GM21390 (cell line): ENCODE data around the gene SPN.
"Not testable (repeated sequence)": the region's sequence is repeated elsewhere in the genome, so short reads cannot be mapped to it uniquely, and the experiment has no call there.

Experiments used
- ATAC-seq: cut with Tn5 transposase; IDR thresholded peaks from one replicate; pipeline ENCODE4 v1.9.1; 2021; ENCODE audit not compliant: unreplicated experiment

Gene SPN

DNA sequence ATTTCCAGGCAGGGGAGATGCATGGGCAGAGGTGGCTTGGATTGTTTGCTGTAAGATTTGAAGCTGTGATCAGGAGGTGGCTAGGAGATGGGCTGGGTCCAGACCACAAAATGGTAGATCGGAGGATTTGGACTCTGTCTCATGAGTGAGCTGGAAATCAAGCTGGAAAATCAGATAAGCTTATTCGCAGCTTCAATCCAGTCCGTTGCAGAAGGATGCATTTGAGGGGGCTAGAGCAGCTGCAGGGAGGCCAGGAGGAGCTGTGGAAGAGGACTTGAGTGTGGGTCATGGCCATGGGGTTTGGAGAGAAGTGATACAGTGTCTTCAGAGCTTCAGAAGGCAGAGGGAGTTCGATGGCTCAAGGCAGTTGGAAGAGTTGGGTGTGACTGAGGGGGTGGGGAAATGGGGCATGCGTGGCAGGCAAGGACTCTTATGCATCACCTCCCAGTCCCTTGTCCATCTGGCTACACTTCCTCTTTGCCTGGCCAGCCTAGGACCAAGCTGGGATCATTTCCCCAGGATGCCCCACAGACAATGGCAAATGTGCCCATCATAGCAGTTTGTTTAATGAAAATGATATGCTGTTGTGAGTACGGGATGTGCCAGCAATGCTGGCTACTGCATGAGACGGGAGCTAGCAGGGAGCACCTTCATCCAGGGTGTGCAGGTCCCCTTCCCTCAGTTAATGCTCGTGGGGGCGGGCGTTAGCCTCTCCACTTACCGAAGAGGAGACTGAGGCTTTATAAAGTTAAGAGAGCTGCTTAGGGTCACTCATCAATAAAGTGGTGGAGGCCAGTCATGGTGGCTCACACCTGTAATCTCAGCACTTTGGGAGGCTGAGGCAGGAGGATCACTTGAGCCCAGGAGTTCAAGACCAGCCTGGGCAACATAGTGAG, 36.5 kb downstream of the SPN start:
- no peak for ATAC-seq

DNA sequence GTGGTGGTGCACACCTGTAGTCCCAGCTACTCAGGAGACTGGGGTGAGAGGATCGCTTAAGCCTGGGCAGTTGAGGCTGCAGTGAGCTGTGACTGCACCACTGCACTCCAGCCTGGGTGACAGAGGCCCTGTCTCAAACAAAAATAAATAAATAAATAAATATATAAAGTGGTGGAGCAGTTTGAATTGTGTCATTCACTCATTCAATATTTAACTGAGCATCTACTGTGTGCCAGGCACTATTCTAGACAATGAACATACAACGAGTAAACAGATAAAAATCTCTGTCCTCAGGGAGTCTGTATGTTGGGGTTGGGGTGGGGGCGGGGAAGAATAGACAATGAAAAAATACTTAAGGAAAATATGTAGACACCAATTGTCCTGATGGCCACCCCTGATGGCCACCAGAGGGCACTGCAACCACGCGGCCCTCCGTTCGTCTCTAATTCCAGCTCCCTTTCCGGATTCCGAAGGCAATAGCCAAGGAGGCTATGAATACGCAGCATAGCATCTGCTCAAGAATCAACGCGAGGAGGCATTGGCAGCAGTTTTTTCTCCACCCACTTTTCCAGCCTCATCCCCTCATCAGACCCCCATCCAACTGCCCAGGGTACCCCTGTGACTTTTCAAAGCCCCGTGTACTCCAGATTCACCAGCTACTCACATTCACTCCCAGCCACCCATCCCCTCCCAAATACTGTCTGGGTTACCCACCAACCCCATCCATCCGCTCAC, 37.4 kb downstream of the SPN start:
- ATAC-seq: no peak

DNA sequence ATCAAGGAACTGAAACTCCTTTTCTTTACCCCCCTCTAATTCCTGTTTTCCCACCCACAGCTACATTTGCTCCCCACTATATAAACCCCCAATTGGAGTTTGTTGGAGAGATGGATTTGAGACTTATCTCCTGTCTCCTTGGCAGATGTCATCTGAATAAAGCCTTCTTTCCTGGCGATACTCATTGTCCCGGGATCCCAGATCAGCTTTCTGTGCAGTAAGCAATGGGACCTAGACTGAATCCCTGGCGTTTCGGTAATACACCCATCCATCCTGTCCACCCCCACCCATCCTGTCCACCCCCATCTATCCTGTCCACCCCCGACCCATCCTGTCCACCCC, 38.1 kb downstream of the SPN start:
- no peak for ATAC-seq

DNA sequence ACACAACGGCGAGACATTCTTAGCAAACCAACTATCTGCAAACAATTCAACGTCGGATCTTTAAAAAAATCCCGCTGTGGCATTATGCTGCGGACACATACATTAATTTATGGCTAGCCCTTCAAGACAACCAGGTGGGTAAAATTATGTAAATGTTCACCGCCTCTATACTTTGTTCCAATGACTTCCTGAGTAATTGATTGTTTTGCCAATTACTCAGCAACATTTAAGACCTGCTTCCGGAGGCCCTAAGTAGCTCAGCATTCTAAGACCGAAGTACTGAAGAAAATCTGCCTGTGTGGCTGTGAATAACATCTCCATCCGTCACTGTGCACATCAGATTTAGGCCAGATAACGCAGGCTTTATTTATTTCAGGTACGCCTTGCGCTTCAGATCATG, 39.2 kb downstream of the SPN start:
- ATAC-seq: peak; percentile 33

DNA sequence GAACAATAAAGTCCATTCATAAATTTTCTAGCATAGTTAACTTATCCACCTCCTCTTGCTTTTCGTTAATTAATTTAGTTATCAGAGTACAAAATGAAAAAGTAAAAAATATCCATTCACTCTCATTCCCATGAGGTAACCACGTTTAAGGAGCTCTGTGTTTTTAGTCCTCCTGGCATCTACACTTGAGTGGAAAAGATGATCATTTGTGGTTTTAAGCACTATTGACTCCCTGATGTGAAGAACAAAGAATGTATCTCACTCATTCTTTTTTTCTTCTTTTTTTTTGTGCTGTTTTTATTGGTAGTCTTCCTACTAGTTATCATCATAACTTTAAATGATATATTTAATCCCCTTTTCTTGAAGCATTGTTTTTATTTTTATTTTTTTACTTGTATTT, 42.0 kb downstream of the SPN start:
- no peak for ATAC-seq

DNA sequence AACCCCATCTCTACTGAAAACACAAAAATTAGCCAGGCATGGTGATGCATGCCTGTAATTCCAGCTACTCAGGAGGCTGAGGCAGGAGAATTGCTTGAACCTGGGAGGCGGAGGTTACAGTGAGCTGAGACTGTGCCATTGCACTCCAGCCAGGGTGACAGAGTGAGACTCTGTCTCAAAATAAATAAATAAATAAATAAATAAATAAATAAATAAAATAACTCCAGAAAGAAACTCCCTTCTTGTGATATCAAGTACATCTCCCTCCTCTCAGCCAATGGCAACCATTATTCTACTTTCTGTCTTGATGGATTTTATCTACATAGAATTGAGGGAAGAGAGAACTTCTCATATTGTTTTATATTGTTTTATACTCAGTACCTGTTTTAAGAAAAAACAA, 44.1 kb downstream of the SPN start:
- not testable (repeated sequence) for ATAC-seq

DNA sequence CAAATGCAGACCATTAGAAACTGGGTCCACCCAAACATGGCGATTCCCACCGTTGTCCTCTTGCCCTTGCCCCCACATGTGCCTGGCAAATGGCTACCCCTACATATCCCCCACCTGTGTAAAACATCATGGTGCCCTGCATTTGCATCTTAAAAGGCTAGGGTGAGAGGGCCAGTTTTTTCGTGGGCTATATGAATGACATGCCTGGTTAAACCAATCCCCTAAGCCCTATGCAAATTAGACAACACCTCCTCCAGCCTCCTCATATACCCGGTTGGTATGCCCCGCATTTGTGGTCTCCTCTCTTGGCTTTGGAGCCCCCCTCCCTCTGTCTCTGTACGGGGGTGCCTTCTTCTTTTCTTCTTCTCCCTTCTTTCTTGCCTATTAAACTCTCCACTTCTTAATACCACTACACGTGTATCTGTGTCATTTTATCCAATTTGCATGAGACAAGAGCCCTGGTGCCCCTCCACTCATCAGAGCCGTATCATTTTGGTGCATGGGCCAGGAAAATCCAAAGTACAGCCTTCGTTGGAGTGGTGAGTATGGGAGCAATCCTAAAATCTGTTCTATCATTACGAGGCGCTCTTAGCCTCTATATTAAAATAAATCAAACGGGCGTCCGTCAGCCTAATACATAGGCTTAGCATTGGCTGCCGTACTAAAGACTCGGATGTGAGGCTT, 46.0 kb downstream of the SPN start:
- no peak for ATAC-seq

DNA sequence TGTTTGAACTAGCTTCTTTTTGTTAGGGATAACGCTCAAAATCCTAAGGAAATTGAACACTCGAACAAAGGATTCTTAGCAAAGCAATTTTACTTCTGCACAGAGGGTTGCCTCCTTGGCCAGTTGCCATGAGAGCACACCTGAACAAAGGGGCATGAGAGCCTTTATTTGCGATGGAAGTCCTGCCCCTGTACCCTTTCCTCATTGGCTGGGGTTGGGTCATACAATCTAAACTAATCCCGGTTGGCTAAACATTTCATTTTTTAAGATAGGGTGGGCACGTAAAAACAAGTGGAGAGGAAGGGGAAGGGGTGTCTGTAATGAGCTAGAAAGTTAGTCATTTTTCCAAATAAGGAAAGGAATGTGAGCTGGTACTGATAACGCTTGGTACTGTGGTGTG, 46.6 kb downstream of the SPN start:
- ATAC-seq: not testable (repeated sequence)

DNA sequence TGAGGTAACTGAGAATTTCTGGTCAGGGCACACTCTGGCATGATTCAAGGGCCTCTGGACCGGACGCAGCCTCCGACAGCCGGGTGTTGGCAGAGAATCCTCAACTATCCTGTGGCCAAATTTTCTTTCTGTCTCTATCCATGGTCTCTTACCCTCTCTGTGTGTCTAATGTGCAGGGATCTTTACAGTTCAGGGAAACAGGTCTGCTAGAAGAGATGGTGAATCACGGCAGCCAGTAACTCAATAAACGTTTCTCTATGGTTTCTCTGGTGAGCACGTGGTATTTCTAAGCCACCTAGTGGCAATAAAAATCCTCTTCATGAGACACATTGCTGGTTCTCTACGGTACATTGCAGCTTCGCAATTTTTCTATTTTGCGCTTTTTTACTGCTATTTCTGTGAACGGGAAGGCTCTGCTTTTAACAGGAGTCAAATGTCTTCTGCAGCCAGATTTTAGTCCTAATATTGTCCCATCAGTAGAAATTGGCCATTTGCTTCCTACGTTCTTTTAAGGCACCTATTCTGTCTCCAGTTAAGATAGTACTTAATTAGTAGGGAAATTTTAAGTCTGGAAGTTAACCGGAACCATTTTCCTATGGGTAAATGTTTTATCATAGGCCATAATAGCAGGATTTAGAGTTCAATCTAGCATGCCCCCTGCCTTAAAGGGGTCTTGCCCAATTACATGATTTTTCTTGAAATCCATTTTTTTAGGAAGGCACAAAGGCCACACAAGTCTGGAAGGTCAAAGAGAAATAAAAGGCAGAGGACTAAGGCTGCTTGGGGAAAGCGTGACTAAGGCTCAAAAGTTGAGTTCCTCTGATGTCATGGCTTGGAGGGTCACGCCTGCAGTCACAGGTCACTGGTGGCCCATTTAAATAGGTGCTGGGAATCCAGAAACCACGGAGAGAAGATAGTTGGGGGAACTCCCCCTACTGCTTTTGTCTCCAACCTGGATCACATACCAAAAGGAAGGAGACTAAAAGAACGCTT, 47.5 kb downstream of the SPN start:
- no peak for ATAC-seq

DNA sequence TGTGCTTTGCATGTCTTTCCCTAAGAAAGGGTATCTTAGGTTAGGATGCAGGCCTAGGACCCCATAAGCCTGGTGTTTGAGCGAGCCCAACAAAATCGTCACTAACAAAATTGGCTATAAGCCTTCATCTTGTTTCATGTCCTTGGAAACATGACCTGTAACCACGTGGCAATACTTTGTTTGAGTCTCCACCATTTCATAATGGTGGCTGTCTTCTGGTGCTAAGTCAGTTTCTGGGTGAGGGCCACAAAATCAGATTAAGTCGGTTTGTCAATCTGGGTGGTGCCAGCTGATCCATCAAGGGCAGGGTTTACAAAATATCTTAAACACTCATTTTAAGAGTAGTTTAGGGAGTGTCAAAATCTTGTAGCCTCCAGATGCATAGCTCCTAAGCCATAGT, 49.8 kb downstream of the SPN start:
- ATAC-seq: no peak

DNA sequence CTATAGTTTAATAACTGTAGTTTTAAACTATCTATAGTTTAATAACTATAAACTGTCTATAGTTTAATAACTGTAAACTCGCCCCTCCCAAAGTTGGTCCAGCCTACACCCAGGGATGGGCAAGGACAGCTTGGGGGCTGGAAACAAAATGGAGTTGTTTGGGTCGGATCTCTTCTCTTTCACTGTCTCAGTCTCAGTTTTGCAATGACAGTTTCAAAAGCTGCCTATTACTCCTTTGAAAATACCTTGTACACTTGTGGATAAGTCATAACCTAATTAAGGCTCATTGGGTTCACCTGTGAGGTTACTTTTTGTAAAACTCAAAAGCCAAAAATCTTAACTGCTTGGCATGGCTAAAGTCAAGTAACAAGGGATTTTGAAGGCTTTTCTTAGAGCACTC, 51.3 kb downstream of the SPN start:
- ATAC-seq: no peak

DNA sequence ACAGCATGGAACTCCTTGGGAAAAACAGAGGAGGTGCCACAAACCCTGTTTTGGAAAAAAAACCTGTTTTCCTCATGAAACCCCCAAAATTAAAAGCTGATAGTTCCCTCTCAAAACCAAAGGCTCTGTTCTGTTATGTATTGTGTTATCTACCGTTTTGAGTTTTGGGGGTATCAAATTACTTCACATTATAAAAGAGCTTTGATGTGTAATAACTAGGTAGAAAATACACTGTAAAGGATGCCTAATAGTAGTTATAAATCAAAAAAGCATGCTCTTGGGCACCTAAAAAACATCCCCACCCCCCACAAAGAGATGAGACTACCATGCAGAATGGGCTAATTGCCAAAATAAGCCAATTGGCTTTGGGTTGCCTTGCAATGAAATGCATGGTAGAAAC, 51.9 kb downstream of the SPN start:
- ATAC-seq: no peak

DNA sequence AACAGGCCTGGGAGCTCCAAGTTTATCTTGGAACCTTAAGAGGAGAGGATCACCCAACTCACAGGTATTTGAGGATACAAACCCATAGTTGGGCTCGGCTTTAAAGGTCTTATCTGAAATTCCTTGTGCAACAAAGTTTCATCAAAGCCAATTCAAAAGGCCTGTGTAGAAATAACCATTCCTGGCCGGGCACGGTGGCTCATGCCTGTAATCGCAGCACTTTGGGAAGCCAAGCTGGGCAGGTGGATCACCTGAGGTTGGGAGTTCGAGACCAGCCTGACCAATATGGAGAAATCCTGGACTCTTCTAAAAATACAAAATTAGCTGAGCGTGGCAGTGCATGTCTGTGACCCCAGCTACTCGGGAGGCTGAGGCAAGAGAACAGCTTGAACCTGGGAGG, 54.1 kb downstream of the SPN start:
- ATAC-seq: no peak

DNA sequence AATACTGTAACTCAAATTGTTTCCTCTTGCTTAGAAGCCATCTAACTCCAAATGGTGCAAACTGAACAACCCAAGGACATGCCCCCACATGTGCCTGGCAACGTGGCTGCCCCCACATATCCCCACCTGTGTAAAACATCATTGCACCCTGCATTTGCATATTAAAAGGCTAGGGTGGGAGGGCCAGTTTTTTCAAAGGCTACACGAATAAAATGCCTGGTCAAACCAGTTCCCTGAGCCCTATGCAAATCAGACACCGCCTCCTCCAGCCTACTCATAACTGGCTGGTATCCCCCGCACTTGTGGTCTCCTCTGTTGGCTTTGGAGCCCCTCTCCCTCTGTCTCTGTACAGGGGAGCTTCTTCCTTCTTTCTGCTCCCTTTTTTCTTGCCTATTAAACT, 56.0 kb downstream of the SPN start:
- no peak for ATAC-seq
